A549 treated with AZD2906 at 1 μM for 4 hours (cell line): ENCODE measurements around the gene NDUFA8. TPM values are rescaled to one million over a fixed set of nuclear protein-coding genes. Genes with fewer than 3 reads are reported as not detected.

ENCODE experiments used
- total RNA-seq: library from RNA; stranded (reverse); fragments of 200-300 nt; extraction: Qiagen RNA extraction; gene quantifications from 5 replicates; pipeline ENCODE4 v1.2.3, GENCODE V29; 2022

Gene NDUFA8
- total RNA-seq, result 102 to 122 TPM (median 115 TPM) in 5 replicates

DNA sequence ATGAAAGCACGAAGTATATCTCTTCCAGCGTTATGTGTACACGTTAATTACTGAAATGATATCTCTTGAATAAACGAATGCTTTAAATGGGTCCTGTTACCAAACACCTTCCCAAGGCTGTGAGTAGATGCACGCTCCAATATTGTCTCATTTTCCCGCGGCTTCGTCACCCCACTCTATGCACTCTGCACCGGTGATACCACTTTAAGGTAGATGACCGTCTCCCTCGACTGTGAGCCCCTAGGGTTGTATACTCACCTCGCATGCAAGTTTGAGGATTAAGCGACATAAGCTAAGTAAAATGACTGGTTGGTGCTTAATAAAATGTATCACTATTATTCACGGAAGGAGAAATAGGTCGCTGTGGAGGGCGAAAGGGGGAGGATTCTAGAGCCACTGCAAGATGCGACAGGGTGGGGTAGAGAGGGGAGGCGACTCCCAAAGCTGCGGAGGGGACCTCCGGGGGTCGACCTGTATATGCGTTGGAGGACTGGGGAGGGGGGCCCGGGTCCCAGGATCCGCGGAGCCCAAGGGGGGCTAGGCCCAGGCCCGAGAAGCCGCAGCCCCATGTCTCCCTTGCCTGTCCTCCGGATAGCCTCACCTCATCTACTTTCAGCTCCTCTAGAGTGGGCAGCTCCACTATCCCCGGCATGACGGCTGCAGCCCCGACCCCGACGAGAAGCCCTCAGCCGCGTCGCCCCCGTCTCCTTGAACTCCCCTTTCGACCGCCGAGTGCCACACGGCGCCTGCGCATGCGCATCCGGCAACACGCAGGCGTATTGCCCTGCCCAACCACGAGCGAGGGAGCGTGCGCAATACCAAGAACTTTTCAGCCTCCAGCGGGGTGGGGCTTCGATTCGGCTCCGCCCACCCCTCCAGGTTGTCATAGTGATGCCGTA lies at the start of gene NDUFA8, which contains the start of gene MORN5:
Gene NDUFA8, minus strand, starts transcription at position 754 of the 899 bp plus-strand sequence. Its CDS starts 102 bp downstream, at position 652.
Gene MORN5, plus strand, starts transcription at position 883 of the 899 bp plus-strand sequence. CDS start 65 bp downstream, outside the sequence.

Other genes starting within 250 kb of the NDUFA8 start
- 3.7 to 5.4 TPM (median 4.6 TPM) in 5 replicates for gene TTLL11, start 66.5 kb downstream of the NDUFA8 start, total RNA-seq
- not detected in 5 replicates for gene MORN5, start 129 bp upstream of the NDUFA8 start, total RNA-seq
- 3.1 to 3.8 TPM (median 3.3 TPM) in 5 replicates for gene LHX6, start 69.2 kb upstream of the NDUFA8 start, total RNA-seq
- gene RBM18, start 105.1 kb upstream of the NDUFA8 start, total RNA-seq, result 16.4 to 25.7 TPM (median 22.8 TPM) in 5 replicates
- 64.4 to 75.7 TPM (median 67.1 TPM) in 5 replicates for gene MRRF, start 105.1 kb upstream of the NDUFA8 start, total RNA-seq
- 1.5 to 2.0 TPM (median 1.8 TPM) in 5 replicates for gene PTGS1, start 211.2 kb upstream of the NDUFA8 start, total RNA-seq